Subcutaneous abdominal adipose tissue (tissue), 5 donors: ENCODE results near the gene NOS1AP.

Experiments used
- H3K27ac ChIP-seq: one replicate; pipeline ENCODE4 v1.7.0; 2013; ENCODE audit warnings: low read depth, mild to moderate bottlenecking, inconsistent platforms, low read length, moderate library complexity
- H3K27me3 ChIP-seq, 5 donors: one replicate each; pipeline ENCODE4 v1.7.0; 2013; ENCODE audit warnings: low read length in 5 of 5, inconsistent platforms in 1 of 5; ENCODE audit not compliant: control insufficient read depth in 5 of 5, insufficient read depth in 4 of 5
- H3K36me3 ChIP-seq, 5 donors: one replicate each; pipeline ENCODE4 v1.7.0; 2013; ENCODE audit warnings: low read length in 5 of 5; ENCODE audit not compliant: control insufficient read depth in 5 of 5, insufficient read depth in 5 of 5
- H3K4me1 ChIP-seq, 5 donors: one replicate each; pipeline ENCODE4 v1.7.0; 2013; ENCODE audit warnings: low read length in 5 of 5, mild to moderate bottlenecking in 3 of 5, moderate library complexity in 1 of 5; ENCODE audit not compliant: control insufficient read depth in 5 of 5, insufficient read depth in 5 of 5
- H3K4me3 ChIP-seq, 5 donors: one replicate each; pipeline ENCODE4 v1.7.0; 2013; ENCODE audit warnings: low read length in 5 of 5, low read depth in 1 of 5
- H3K9ac ChIP-seq, 5 donors: one replicate each; pipeline ENCODE4 v1.7.0; 2013; ENCODE audit warnings: low read length in 5 of 5, mild to moderate bottlenecking in 4 of 5, moderate library complexity in 3 of 5
- H3K9me3 ChIP-seq, 5 donors: one replicate each; pipeline ENCODE4 v1.7.0; 2013; ENCODE audit warnings: low read length in 5 of 5; ENCODE audit not compliant: control insufficient read depth in 5 of 5
- donor health status: healthy.
- donor health status: healthy.
- donor health status: healthy.
- donor health status: healthy.
- donor health status: healthy.

Gene NOS1AP

DNA sequence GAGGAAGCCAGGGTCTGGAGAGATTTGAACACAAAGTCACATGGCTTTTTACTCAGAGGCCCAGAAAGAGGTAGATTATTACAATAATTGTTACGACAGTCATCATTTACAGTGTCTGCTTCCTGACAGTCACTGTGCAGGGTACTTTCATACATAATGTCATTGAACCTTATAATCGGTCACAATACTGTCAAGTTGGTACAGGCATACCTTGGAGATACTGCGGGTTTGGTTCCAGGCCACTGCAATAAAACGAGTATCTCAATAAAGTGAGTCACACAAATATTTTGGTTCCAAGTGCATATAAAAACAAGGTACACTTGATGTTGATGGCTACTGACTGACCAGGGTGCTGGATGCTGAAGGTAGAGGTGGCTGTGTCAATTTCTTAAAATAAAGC, 112.6 kb downstream of the NOS1AP start:
- no peaks in the 10 kb centered on the region for H3K27me3 ChIP-seq
- H3K36me3 ChIP-seq: no peaks in the 10 kb centered on the region
- H3K4me3 ChIP-seq: no peak overlapping the region
- no peak overlapping the region for H3K27ac ChIP-seq
- peaks cover 0 to 9% (median 0%) of the 10 kb centered on the region in 5 donors for H3K4me1 ChIP-seq
- no peak overlapping the region for H3K9ac ChIP-seq
- H3K9me3 ChIP-seq: peaks cover 0 to 3% (median 0%) of the 10 kb centered on the region in 5 donors

- peaks cover 0 to 13% (median 6%) of the 10 kb centered on the region in 5 donors for H3K4me1 ChIP-seq
- no peaks in the 10 kb centered on the region for H3K27me3 ChIP-seq
- no peaks in the 10 kb centered on the region for H3K36me3 ChIP-seq
- no peak overlapping the region for H3K27ac ChIP-seq
- no peak overlapping the region for H3K4me3 ChIP-seq
- no peak overlapping the region for H3K9ac ChIP-seq
- peaks cover 0 to 3% (median 0%) of the 10 kb centered on the region in 5 donors for H3K9me3 ChIP-seq
Measured at GRCh38 chr1:162185314-162186025, 116.0 kb downstream of the NOS1AP start.

- Histone ChIP-seq H3K4me3 (no peak overlapping the region), H3K9ac (no peak overlapping the region), H3K9me3 (peaks cover 0 to 3% (median 0%) of the 10 kb centered on the region in 5 donors), H3K36me3 (no peaks in the 10 kb centered on the region), H3K4me1 (peaks cover 0 to 13% (median 6%) of the 10 kb centered on the region in 5 donors), H3K27me3 (no peaks in the 10 kb centered on the region), H3K27ac (no peak overlapping the region)
Measured at GRCh38 chr1:162186026-162186374, 116.5 kb downstream of the NOS1AP start.

DNA sequence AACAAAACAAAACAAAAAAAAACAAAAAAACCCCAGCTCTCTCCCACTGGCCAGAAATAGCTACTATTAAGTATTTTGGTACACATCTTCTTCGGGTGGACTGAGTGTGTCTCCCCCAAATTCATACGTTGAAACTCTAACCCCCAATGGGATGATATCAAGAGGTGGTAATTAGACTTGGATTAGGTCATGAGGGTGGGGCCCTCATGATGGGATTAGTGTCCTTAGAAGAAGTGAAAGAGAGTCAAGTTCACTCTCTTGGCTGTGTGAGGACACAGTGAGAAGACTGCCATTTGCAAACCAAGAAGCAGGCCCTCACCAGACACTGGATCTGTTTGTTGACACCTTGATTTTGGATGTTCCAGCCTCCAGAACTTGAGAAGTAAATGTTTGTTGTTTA, 116.9 kb downstream of the NOS1AP start:
- Histone ChIP-seq H3K9ac (no peak overlapping the region), H3K4me1 (peaks cover 0 to 13% (median 6%) of the 10 kb centered on the region in 5 donors), H3K27ac (no peak overlapping the region), H3K36me3 (no peaks in the 10 kb centered on the region), H3K27me3 (no peaks in the 10 kb centered on the region), H3K9me3 (peaks cover 0 to 3% (median 0%) of the 10 kb centered on the region in 5 donors), H3K4me3 (no peak overlapping the region)

- Histone ChIP-seq H3K9ac (no peak overlapping the region), H3K27ac (no peak overlapping the region), H3K4me1 (peaks cover 0 to 13% (median 6%) of the 10 kb centered on the region in 5 donors), H3K4me3 (no peak overlapping the region), H3K27me3 (no peaks in the 10 kb centered on the region), H3K36me3 (no peaks in the 10 kb centered on the region), H3K9me3 (peaks cover 0 to 3% (median 0%) of the 10 kb centered on the region in 5 donors)
Measured at GRCh38 chr1:162187687-162188276, 118.3 kb downstream of the NOS1AP start.

DNA sequence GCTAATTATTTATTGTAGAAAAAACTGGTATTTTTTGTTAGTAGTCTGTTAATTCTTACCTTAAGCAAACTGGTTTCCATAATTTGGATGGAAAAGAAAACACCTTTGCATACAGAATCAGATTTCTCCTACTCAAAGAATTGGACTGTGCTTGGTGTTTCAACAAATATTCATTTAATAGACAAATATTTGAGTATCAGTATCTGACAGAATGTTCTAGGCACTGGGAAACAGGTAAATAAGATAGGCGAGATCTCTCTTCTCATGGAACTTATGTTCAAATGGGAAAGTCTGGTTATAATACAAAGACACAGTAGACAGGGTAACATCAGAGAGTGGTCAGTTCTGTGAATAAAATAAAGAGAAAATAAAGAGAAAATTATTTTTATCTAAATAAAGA, 119.9 kb downstream of the NOS1AP start:
- H3K27me3 ChIP-seq: no peaks in the 10 kb centered on the region
- H3K9me3 ChIP-seq: peaks cover 0 to 3% (median 0%) of the 10 kb centered on the region in 5 donors
- H3K27ac ChIP-seq: no peak overlapping the region
- H3K36me3 ChIP-seq: no peaks in the 10 kb centered on the region
- H3K4me3 ChIP-seq: no peak overlapping the region
- H3K9ac ChIP-seq: no peak overlapping the region
- H3K4me1 ChIP-seq: peaks cover 0 to 24% (median 17%) of the 10 kb centered on the region in 5 donors

DNA sequence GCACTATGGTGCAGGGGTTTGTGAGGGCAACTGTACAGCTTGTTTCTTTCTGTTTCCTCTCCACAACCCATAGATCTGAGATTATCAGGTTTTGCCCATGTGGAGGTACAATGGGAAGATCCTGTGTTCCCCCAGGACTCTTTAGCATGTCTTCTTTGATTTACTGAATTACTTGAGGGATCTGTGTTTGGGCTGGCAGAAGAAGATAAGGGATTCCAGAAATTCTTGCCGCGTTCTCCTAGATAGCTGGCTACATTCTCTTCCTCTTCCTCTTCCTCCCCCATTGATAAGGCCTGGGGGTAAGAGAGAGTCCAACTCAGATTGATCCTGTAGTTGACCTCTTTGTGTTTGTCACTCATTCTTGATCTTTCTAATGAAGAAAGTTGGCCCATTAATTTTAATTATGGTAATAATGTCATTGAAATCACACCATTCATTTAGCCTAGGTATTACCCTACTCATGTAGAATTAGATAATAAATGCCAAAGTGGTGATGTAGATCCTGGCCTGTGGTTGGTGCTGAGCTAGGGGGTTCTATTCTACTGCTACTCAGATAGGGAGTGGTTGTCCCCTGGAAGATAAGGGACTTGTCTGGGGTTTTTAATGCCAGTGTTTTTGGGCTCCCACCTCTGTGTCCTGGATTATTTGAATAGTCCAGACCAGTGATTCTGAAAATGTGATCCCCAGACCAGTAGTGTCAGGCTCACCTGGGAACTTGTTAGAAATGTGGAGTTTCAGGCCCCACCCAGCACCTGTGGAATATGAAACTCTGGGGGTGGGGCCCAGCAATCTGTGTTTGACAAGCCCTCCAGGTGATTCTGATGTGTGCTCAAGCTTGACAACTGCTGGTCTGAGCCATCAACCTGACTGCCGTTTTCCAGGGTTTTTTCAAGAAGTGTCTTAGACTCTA, 122.2 kb downstream of the NOS1AP start:
- H3K9me3 ChIP-seq: peaks cover 0 to under 1% (median 0%) of the 10 kb centered on the region in 5 donors
- no peak overlapping the region for H3K4me3 ChIP-seq
- peaks cover 0 to 31% (median 28%) of the 10 kb centered on the region in 5 donors for H3K4me1 ChIP-seq
- no peak overlapping the region for H3K27ac ChIP-seq
- H3K27me3 ChIP-seq: no peaks in the 10 kb centered on the region
- no peak overlapping the region for H3K9ac ChIP-seq
- no peaks in the 10 kb centered on the region for H3K36me3 ChIP-seq

DNA sequence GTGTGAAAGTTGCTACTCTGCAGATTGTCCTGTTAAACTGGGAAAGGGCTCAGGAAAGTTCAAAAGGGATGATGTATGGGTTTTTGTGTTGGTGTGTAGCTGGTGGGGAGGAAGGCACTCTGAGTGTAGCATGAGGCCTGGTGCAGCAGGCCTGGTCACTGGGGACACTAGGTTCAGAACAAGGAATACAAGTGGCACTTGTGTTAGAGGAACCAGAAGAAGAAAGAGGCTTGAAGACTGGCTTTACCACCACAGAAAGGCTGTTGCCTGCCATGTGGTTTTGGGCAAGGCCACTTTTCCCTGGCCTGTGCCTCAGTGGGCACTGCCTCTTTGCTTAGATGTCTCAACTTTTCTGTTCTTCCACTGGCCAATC, 122.8 kb downstream of the NOS1AP start:
- Histone ChIP-seq H3K4me1 (peaks cover 0 to 37% (median 33%) of the 10 kb centered on the region in 5 donors), H3K27ac (no peak overlapping the region), H3K9ac (no peak overlapping the region), H3K27me3 (no peaks in the 10 kb centered on the region), H3K36me3 (no peaks in the 10 kb centered on the region), H3K9me3 (no peaks in the 10 kb centered on the region), H3K4me3 (no peak overlapping the region)

- Histone ChIP-seq H3K27ac (no peak overlapping the region), H3K36me3 (no peaks in the 10 kb centered on the region), H3K4me1 (peaks cover 3 to 39% (median 33%) of the 10 kb centered on the region in 5 donors), H3K4me3 (no peak overlapping the region), H3K27me3 (no peaks in the 10 kb centered on the region), H3K9ac (no peak overlapping the region), H3K9me3 (no peaks in the 10 kb centered on the region)
Measured at GRCh38 chr1:162192763-162193162, 123.3 kb downstream of the NOS1AP start.

GRCh38 chr1:162193221-162193620, 123.7 kb downstream of the NOS1AP start:
- H3K4me1 ChIP-seq: peaks cover 3 to 38% (median 33%) of the 10 kb centered on the region in 5 donors
- H3K36me3 ChIP-seq: no peaks in the 10 kb centered on the region
- no peaks in the 10 kb centered on the region for H3K27me3 ChIP-seq
- no peak overlapping the region for H3K27ac ChIP-seq
- H3K9me3 ChIP-seq: no peaks in the 10 kb centered on the region
- H3K9ac ChIP-seq: no peak overlapping the region
- H3K4me3 ChIP-seq: no peak overlapping the region
